HepG2 (cell line): ENCODE data around the gene FAM118A. TPM values are rescaled to one million over a fixed set of nuclear protein-coding genes. Genes with fewer than 3 reads are reported as not detected.

Experiments
- ATAC-seq: fragments of 200-7000 bp; cut with Tn5 transposase; 3 replicates; pipeline ENCODE4 v1.9.1; 2020; ENCODE audit warnings: mild to moderate bottlenecking, moderate library complexity
- BruUV-seq: library from RNA; stranded (reverse); fragments of 400-500 nt; replicated peaks from 2 replicates; lab custom pipeline; 2021; lab: Mats Ljungman, UMichigan
- CTCF ChIA-PET: fragments of 300-600 bp; formaldehyde crosslinking; extraction: SDS; loops from one replicate; lab custom pipeline; 2021; ENCODE audit warnings: low total read pairs, inconsistent platforms, low intra/inter-chr PET ratio; lab: Yijun Ruan, JAX
- POLR2A ChIA-PET: fragments of 350-600 bp; sonication (Branson Sonifier 250); formaldehyde crosslinking; loops from one replicate; lab custom pipeline; 2020; ENCODE audit warnings: antibody characterized with exemption, inconsistent platforms; lab: Yijun Ruan, JAX
- DNase-seq: peaks from one replicate; pipeline ENCODE4 v3.0.0-alpha.2; 2015; ENCODE audit warnings: low spot score
- FAIRE-seq: peaks from 3 replicates; lab custom pipeline; 2011; peaks lifted over from hg19 to GRCh38; lab: Jason Lieb, UNC
- H2AFZ ChIP-seq: one replicate; pipeline ENCODE4 v1.6.1; 2011; ENCODE audit warnings: low read length, inconsistent platforms
- H3K27ac ChIP-seq: fragments of 300-600 bp; 3 replicates; pipeline ENCODE4 v1.8.0; 2011; ENCODE audit warnings: mixed run types, mild to moderate bottlenecking, mixed read lengths, low read length, inconsistent platforms; ENCODE audit not compliant: insufficient read depth; ENCODE audit errors: extremely low read length
- H3K27me3 ChIP-seq, 2 experiments: fragments of 200-600 bp in 1 of 2; 2 replicates in 1 of 2; 3 replicates in 1 of 2; pipeline versions ENCODE4 v1.6.0 to v1.8.0; 2011; ENCODE audit warnings: low read length in 2 of 2, mild to moderate bottlenecking in 2 of 2, moderate library complexity in 2 of 2, inconsistent platforms in 1 of 2; ENCODE audit not compliant: insufficient read depth in 2 of 2, control insufficient read depth in 1 of 2
- H3K36me3 ChIP-seq, 2 experiments: fragments of 200-600 bp in 1 of 2; replicated peaks in 1 of 2; 2 replicates in 1 of 2; 3 replicates in 1 of 2; pipeline versions ENCODE4 v1.5.1 to v1.8.0; 2011; ENCODE audit warnings: low read length in 2 of 2, inconsistent platforms in 1 of 2; ENCODE audit not compliant: insufficient read depth in 2 of 2, control insufficient read depth in 1 of 2
- H3K4me1 ChIP-seq: 2 replicates; pipeline ENCODE4 v1.5.1; 2012; ENCODE audit warnings: low read length, inconsistent platforms; ENCODE audit not compliant: insufficient read depth
- H3K4me2 ChIP-seq: 2 replicates; pipeline ENCODE4 v1.6.0; 2011; ENCODE audit warnings: low read depth, low read length, inconsistent platforms
- H3K4me3 ChIP-seq, 3 experiments: fragments of 200-600 bp in 1 of 3; sonication (generic), shearing (Covaris generic) in 1 of 3; replicated peaks in 1 of 3; 2 replicates each; pipeline ENCODE4 v1.5.1; 2011 to 2016; ENCODE audit warnings: low read length in 3 of 3, inconsistent platforms in 2 of 3, low read depth in 2 of 3, mild to moderate bottlenecking in 2 of 3, control low read depth in 1 of 3, mixed read lengths in 1 of 3; ENCODE audit not compliant: insufficient read depth in 1 of 3
- H3K79me2 ChIP-seq: one replicate; pipeline ENCODE4 v1.6.1; 2011; ENCODE audit warnings: low read length, inconsistent platforms; ENCODE audit not compliant: insufficient read depth
- H3K9ac ChIP-seq: 2 replicates; pipeline ENCODE4 v1.6.0; 2011; ENCODE audit warnings: mild to moderate bottlenecking, low read depth, low read length, inconsistent platforms; ENCODE audit not compliant: insufficient read depth
- H3K9me3 ChIP-seq: 2 replicates; pipeline ENCODE4 v1.5.1; 2012; ENCODE audit warnings: mild to moderate bottlenecking, low read length
- H4K20me1 ChIP-seq: 2 replicates; pipeline ENCODE4 v1.6.0; 2011; ENCODE audit warnings: inconsistent platforms, mild to moderate bottlenecking, low read length, moderate library complexity; ENCODE audit not compliant: insufficient read depth
- AHR ChIP-seq: IDR thresholded peaks from 2 replicates; pipeline ENCODE4 v1.6.1; 2018; ENCODE audit warnings: missing genetic modification reagents, missing compliant biosample characterization
- BCL3 ChIP-seq: sonication (generic); formaldehyde crosslinking; IDR thresholded peaks from 2 replicates; pipeline ENCODE4 v1.5.1; 2020; ENCODE audit warnings: mild to moderate bottlenecking, missing genetic modification reagents, moderate library complexity
- IRX3 ChIP-seq: sonication (generic); formaldehyde crosslinking; IDR thresholded peaks from 2 replicates; pipeline ENCODE4 v1.8.1; 2023; ENCODE audit warnings: mild to moderate bottlenecking, low read depth, missing genetic modification reagents, borderline replicate concordance
- MYC ChIP-seq: sonication (generic); formaldehyde crosslinking; IDR thresholded peaks from 2 replicates; pipeline ENCODE4 v1.9.0; 2021; ENCODE audit warnings: missing genetic modification reagents, borderline replicate concordance
- REL ChIP-seq: sonication (generic); formaldehyde crosslinking; conservative IDR thresholded peaks from 2 replicates; pipeline ENCODE4 v1.8.0; 2022; ENCODE audit warnings: mild to moderate bottlenecking, missing genetic modification reagents, moderate library complexity
- SATB2 ChIP-seq: sonication (generic); formaldehyde crosslinking; IDR thresholded peaks from 2 replicates; pipeline ENCODE4 v1.5.0; 2020; ENCODE audit warnings: missing genetic modification reagents
- ZFP41 ChIP-seq: sonication (generic); formaldehyde crosslinking; IDR thresholded peaks from 2 replicates; pipeline ENCODE4 v1.4.0; 2020; ENCODE audit warnings: mild to moderate bottlenecking, missing genetic modification reagents, borderline replicate concordance
- ZKSCAN5 ChIP-seq: sonication (generic); formaldehyde crosslinking; IDR thresholded peaks from 2 replicates; pipeline ENCODE4 v1.5.1; 2020; ENCODE audit warnings: mild to moderate bottlenecking, missing genetic modification reagents
- ZNF235 ChIP-seq: sonication (generic); formaldehyde crosslinking; IDR thresholded peaks from 2 replicates; pipeline ENCODE4 v1.8.1; 2023; ENCODE audit warnings: mild to moderate bottlenecking, missing genetic modification reagents, borderline replicate concordance
- ZNF550 ChIP-seq: sonication (generic); formaldehyde crosslinking; IDR thresholded peaks from 2 replicates; pipeline ENCODE4 v1.4.0; 2020; ENCODE audit warnings: mild to moderate bottlenecking, missing genetic modification reagents, borderline replicate concordance
- ZNF800 ChIP-seq: sonication (generic); formaldehyde crosslinking; IDR thresholded peaks from 2 replicates; pipeline ENCODE4 v1.4.0; 2020; ENCODE audit warnings: missing genetic modification reagents
- ZSCAN21 ChIP-seq: sonication (generic); formaldehyde crosslinking; IDR thresholded peaks from 2 replicates; pipeline ENCODE4 v1.8.0; 2022; ENCODE audit warnings: mild to moderate bottlenecking, missing genetic modification reagents, moderate library complexity, borderline replicate concordance
- WGBS: methylation state at CpG from one replicate; pipeline ENCODE4 v1.1.6; 2017; ENCODE audit warnings: low lambda C conversion rate; 5-methylcytosine and 5-hydroxymethylcytosine counted together
- in situ Hi-C: cut with HindIII; loops from 2 replicates; pipeline ENCODE4 v1.10.0; 2017; ENCODE audit warnings: low pct_unique_long_range_greater_than_20kb; ENCODE audit not compliant: extremely low pct_ligation_motif_present
- intact Hi-C: fragments of 100-400 bp; cut with micrococcal nuclease; formaldehyde crosslinking; loops from one replicate; pipeline ENCODE4 v1.10.0; 2022; ENCODE audit not compliant: unreplicated experiment
- polyA plus RNA-seq, 8 experiments: library from polyadenylated mRNA; depleted of rRNA in 3 of 8; stranded (reverse) in 7 of 8; unstranded in 1 of 8; fragments of >200 nt; fragmentation: Illumina TruSeq in 4 of 8; extraction: Trizol in 4 of 8; gene quantifications; 2 replicates each; pipeline versions ENCODE4 v1.2.1 to v1.2.3, GENCODE V29; 2011 to 2016; ENCODE audit warnings: low read depth in 4 of 8, missing spikeins in 1 of 8, mixed read lengths in 1 of 8; ENCODE audit not compliant: insufficient read depth in 1 of 8
- total RNA-seq, 5 experiments: library from RNA; depleted of rRNA; stranded (reverse); fragments of >200 nt; fragmentation: Illumina TruSeq; extraction: Trizol; gene quantifications; 2 replicates each; pipeline ENCODE4 v1.2.3, GENCODE V29; 2016; ENCODE audit warnings: low read depth in 1 of 5
- TF ChIP-seq, protein P1 (sequence below): sonication (generic); formaldehyde crosslinking; IDR thresholded peaks from 2 replicates; pipeline ENCODE4 v1.5.1; 2020; ENCODE audit warnings: mild to moderate bottlenecking, moderate library complexity, missing genetic modification reagents
- TF ChIP-seq, protein P2 (sequence below): sonication (generic); formaldehyde crosslinking; conservative IDR thresholded peaks from 2 replicates; pipeline ENCODE4 v1.5.0; 2020; ENCODE audit warnings: missing genetic modification reagents
- TF ChIP-seq, protein P3 (sequence below): sonication (generic); formaldehyde crosslinking; IDR thresholded peaks from 2 replicates; pipeline ENCODE4 v1.4.0; 2020; ENCODE audit warnings: missing genetic modification reagents

FAM118A gene
- total and polyA plus RNA-seq, 2 of the 13 experiments (the other 11 are each of a cell fraction or from before 2014, with no cell fraction given) = 36.7 to 48.2 TPM

GRCh38 chr22:45351956-45352355 is 42.2 kb downstream of the FAM118A start:
- Histone ChIP-seq H3K9ac (no peak overlapping the region), H3K4me2 (no peak overlapping the region), H3K4me1 (no peaks in the 10 kb centered on the region), H3K27ac (no peak overlapping the region), H3K4me3 (no peak overlapping the region), H4K20me1 (no peaks in the 10 kb centered on the region), H3K27me3 (no peaks in the 10 kb centered on the region), H3K79me2 (no peaks in the 10 kb centered on the region), H3K9me3 (no peaks in the 10 kb centered on the region), H2AFZ (no peak overlapping the region), H3K36me3 (no peaks in the 10 kb centered on the region)
- ChIA-PET CTCF (no interaction called here), POLR2A (no interaction called here)
- intact Hi-C loops = no loop called here
- WGBS = 80% methylated on average over 1 of the region's 1 CpG
- DNase-seq (no peak), ATAC-seq (no peak), FAIRE-seq (no peak)
- in situ Hi-C loops = no loop called here
- no TSS peak for BruUV-seq
- TF ChIP-seq ZFP41 (CRISPR knock-in tag) (no peak), IRX3 (no peak), ZKSCAN5 (CRISPR knock-in tag) (no peak), REL (CRISPR knock-in tag) (no peak), ZNF550 (no peak), SATB2 (CRISPR knock-in tag) (no peak), BCL3 (no peak), AHR (CRISPR knock-in tag) (no peak), ZNF235 (CRISPR knock-in tag) (no peak), ZSCAN21 (CRISPR knock-in tag) (no peak), ZNF800 (CRISPR knock-in tag) (no peak), MYC (CRISPR knock-in tag) (no peak)
- TF ChIP-seq, protein P1, sequence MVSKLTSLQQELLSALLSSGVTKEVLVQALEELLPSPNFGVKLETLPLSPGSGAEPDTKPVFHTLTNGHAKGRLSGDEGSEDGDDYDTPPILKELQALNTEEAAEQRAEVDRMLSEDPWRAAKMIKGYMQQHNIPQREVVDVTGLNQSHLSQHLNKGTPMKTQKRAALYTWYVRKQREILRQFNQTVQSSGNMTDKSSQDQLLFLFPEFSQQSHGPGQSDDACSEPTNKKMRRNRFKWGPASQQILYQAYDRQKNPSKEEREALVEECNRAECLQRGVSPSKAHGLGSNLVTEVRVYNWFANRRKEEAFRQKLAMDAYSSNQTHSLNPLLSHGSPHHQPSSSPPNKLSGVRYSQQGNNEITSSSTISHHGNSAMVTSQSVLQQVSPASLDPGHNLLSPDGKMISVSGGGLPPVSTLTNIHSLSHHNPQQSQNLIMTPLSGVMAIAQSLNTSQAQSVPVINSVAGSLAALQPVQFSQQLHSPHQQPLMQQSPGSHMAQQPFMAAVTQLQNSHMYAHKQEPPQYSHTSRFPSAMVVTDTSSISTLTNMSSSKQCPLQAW (CRISPR knock-in tag) = no peak
- TF ChIP-seq, protein P2, sequence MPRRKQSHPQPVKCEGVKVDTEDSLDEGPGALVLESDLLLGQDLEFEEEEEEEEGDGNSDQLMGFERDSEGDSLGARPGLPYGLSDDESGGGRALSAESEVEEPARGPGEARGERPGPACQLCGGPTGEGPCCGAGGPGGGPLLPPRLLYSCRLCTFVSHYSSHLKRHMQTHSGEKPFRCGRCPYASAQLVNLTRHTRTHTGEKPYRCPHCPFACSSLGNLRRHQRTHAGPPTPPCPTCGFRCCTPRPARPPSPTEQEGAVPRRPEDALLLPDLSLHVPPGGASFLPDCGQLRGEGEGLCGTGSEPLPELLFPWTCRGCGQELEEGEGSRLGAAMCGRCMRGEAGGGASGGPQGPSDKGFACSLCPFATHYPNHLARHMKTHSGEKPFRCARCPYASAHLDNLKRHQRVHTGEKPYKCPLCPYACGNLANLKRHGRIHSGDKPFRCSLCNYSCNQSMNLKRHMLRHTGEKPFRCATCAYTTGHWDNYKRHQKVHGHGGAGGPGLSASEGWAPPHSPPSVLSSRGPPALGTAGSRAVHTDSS (CRISPR knock-in tag) = no peak
- TF ChIP-seq, protein P3, sequence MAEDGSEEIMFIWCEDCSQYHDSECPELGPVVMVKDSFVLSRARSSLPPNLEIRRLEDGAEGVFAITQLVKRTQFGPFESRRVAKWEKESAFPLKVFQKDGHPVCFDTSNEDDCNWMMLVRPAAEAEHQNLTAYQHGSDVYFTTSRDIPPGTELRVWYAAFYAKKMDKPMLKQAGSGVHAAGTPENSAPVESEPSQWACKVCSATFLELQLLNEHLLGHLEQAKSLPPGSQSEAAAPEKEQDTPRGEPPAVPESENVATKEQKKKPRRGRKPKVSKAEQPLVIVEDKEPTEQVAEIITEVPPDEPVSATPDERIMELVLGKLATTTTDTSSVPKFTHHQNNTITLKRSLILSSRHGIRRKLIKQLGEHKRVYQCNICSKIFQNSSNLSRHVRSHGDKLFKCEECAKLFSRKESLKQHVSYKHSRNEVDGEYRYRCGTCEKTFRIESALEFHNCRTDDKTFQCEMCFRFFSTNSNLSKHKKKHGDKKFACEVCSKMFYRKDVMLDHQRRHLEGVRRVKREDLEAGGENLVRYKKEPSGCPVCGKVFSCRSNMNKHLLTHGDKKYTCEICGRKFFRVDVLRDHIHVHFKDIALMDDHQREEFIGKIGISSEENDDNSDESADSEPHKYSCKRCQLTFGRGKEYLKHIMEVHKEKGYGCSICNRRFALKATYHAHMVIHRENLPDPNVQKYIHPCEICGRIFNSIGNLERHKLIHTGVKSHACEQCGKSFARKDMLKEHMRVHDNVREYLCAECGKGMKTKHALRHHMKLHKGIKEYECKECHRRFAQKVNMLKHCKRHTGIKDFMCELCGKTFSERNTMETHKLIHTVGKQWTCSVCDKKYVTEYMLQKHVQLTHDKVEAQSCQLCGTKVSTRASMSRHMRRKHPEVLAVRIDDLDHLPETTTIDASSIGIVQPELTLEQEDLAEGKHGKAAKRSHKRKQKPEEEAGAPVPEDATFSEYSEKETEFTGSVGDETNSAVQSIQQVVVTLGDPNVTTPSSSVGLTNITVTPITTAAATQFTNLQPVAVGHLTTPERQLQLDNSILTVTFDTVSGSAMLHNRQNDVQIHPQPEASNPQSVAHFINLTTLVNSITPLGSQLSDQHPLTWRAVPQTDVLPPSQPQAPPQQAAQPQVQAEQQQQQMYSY = no peak
